ENCODE data around the gene SGIP1.

- no peak for TF ChIP-seq TAF1 (IDR thresholded peaks at IDR 0.05; ENCODE audit: low read depth)
- TF ChIP-seq MAX (IDR thresholded peaks at IDR 0.05) = no peak
- no peak for TF ChIP-seq TEAD4 (IDR thresholded peaks at IDR 0.05)
- TF ChIP-seq REST (IDR thresholded peaks at IDR 0.05; ENCODE audit: low read depth) = no peak
- TF ChIP-seq RAD21 (IDR thresholded peaks at IDR 0.05; ENCODE audit: low read depth) = no peak
- TF ChIP-seq EP300 (IDR thresholded peaks at IDR 0.05; ENCODE audit: borderline replicate concordance) = no peak
- TF ChIP-seq CREB1 (IDR thresholded peaks at IDR 0.05; ENCODE audit: low read depth) = no peak
- TF ChIP-seq FOXM1 (IDR thresholded peaks at IDR 0.05; ENCODE audit: borderline replicate concordance, low read depth) = no peak
- TF ChIP-seq TCF12 (IDR thresholded peaks at IDR 0.05; ENCODE audit: low read depth) = no peak
- TF ChIP-seq YY1 (IDR thresholded peaks at IDR 0.05; ENCODE audit: low read depth) = no peak
- TF ChIP-seq CEBPB (IDR thresholded peaks at IDR 0.05) = no peak
- TF ChIP-seq EGR1 (IDR thresholded peaks at IDR 0.05) = no peak
Measured at GRCh38 chr1:66729119-66729518, 195.2 kb downstream of the SGIP1 start.
